Measurements from ENCODE around the gene BGLAP. TPM values are rescaled to one million over a fixed set of nuclear protein-coding genes. Genes with fewer than 3 reads are reported as not detected.
A peak's percentile ranks its signal among the peaks of the same experiment; 100 is the strongest.

Gene BGLAP
- total RNA-seq, 3 donors from 2014 or later (not counting 1 experiment from before 2014, with no cell fraction given) = 0.45 to 1.6 (median 1.1) TPM

GRCh38 chr1:156194300-156194652 is 47.7 kb upstream of the BGLAP start:
- Histone ChIP-seq H3K36me3 (ENCODE audit: control insufficient read depth, insufficient read depth, low read length) (peaks cover 8% of the 10 kb centered on the region), H3K4me1 (ENCODE audit: control insufficient read depth, insufficient read depth, low read length) (peaks cover 29% of the 10 kb centered on the region), H3K27me3 (ENCODE audit: control insufficient read depth, insufficient read depth, low read length) (no peaks in the 10 kb centered on the region), H3K27ac (ENCODE audit: low read length) (peak overlapping the region; percentile 78), H3K9me3 (ENCODE audit: control insufficient read depth, insufficient read depth, low read length) (no peaks in the 10 kb centered on the region), H3K4me3 (ENCODE audit: low read length) (peak overlapping the region; percentile 93)
- TF ChIP-seq, protein P1, sequence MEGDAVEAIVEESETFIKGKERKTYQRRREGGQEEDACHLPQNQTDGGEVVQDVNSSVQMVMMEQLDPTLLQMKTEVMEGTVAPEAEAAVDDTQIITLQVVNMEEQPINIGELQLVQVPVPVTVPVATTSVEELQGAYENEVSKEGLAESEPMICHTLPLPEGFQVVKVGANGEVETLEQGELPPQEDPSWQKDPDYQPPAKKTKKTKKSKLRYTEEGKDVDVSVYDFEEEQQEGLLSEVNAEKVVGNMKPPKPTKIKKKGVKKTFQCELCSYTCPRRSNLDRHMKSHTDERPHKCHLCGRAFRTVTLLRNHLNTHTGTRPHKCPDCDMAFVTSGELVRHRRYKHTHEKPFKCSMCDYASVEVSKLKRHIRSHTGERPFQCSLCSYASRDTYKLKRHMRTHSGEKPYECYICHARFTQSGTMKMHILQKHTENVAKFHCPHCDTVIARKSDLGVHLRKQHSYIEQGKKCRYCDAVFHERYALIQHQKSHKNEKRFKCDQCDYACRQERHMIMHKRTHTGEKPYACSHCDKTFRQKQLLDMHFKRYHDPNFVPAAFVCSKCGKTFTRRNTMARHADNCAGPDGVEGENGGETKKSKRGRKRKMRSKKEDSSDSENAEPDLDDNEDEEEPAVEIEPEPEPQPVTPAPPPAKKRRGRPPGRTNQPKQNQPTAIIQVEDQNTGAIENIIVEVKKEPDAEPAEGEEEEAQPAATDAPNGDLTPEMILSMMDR (IDR thresholded peaks at IDR 0.05) = no peak
- no peak for ATAC-seq
- intact Hi-C loops (cut with micrococcal nuclease) = loop anchor here (1.0 kb wide), 1 partner anchor 18 kb away; no protein-coding TSS in a partner anchor
- no peaks in the 10 kb centered on the region for H3K27me3 Mint-ChIP-seq (ENCODE audit: low read depth in 2 of 2)
- peak overlapping the region; percentile 94 to 97 for H3K27ac Mint-ChIP-seq
- no peaks in the 10 kb centered on the region for H3K9me3 Mint-ChIP-seq
- no peaks in the 10 kb centered on the region for H3K36me3 Mint-ChIP-seq
- WGBS (ENCODE audit: insufficient coverage) = 19% methylated on average over 14 of the region's 14 CpGs
- peaks cover 43 to 49% of the 10 kb centered on the region in 2 donors for H3K4me1 Mint-ChIP-seq
- no peak for DNase-seq
- peak overlapping the region; percentile 99 for H3K4me3 Mint-ChIP-seq

- no peaks in the 10 kb centered on the region for H3K9me3 Mint-ChIP-seq
- ATAC-seq (no peak), DNase-seq (no peak)
- no peak overlapping the region for H3K4me3 ChIP-seq (ENCODE audit: low read length)
- peaks cover 57 to 62% of the 10 kb centered on the region in 2 donors for H3K4me1 Mint-ChIP-seq
- TF ChIP-seq, protein P1 (IDR thresholded peaks at IDR 0.05) = no peak
- H3K9me3 ChIP-seq (ENCODE audit: control insufficient read depth, insufficient read depth, low read length) = no peaks in the 10 kb centered on the region
- peak overlapping the region in 1 of 2 donors; percentile 7 for H3K27ac Mint-ChIP-seq
- peaks cover 31% of the 10 kb centered on the region for H3K4me1 ChIP-seq (ENCODE audit: control insufficient read depth, insufficient read depth, low read length)
- H3K4me3 Mint-ChIP-seq = peak overlapping the region; percentile 99
- no peaks in the 10 kb centered on the region for H3K27me3 Mint-ChIP-seq (ENCODE audit: low read depth in 2 of 2)
- peaks cover 14% of the 10 kb centered on the region for H3K36me3 ChIP-seq (ENCODE audit: control insufficient read depth, insufficient read depth, low read length)
- H3K27me3 ChIP-seq (ENCODE audit: control insufficient read depth, insufficient read depth, low read length) = no peaks in the 10 kb centered on the region
- 91% methylated on average over 4 of the region's 4 CpGs for WGBS (ENCODE audit: insufficient coverage)
- no peaks in the 10 kb centered on the region for H3K36me3 Mint-ChIP-seq
- intact Hi-C loops (cut with micrococcal nuclease) = no loop called here
- H3K27ac ChIP-seq (ENCODE audit: low read length) = no peak overlapping the region
Observed at GRCh38 chr1:156195853-156196252, 46.1 kb upstream of the BGLAP start.

- TF ChIP-seq, protein P1 (IDR thresholded peaks at IDR 0.05) = no peak
- H3K4me1 Mint-ChIP-seq = peaks cover 57 to 62% of the 10 kb centered on the region in 2 donors
- no peaks in the 10 kb centered on the region for H3K9me3 ChIP-seq (ENCODE audit: control insufficient read depth, insufficient read depth, low read length)
- H3K4me3 Mint-ChIP-seq = no peak overlapping the region
- H3K36me3 ChIP-seq (ENCODE audit: control insufficient read depth, insufficient read depth, low read length) = peaks cover 19% of the 10 kb centered on the region
- intact Hi-C loops (cut with micrococcal nuclease) = no loop called here
- no peak overlapping the region for H3K27ac ChIP-seq (ENCODE audit: low read length)
- DNase-seq (no peak), ATAC-seq (no peak)
- peaks cover 31% of the 10 kb centered on the region for H3K4me1 ChIP-seq (ENCODE audit: control insufficient read depth, insufficient read depth, low read length)
- H3K27me3 Mint-ChIP-seq (ENCODE audit: low read depth in 2 of 2) = no peaks in the 10 kb centered on the region
- no peaks in the 10 kb centered on the region for H3K27me3 ChIP-seq (ENCODE audit: control insufficient read depth, insufficient read depth, low read length)
- no peak overlapping the region for H3K27ac Mint-ChIP-seq
- no peak overlapping the region for H3K4me3 ChIP-seq (ENCODE audit: low read length)
- 92% methylated on average over 2 of the region's 2 CpGs for WGBS (ENCODE audit: insufficient coverage)
- no peaks in the 10 kb centered on the region for H3K36me3 Mint-ChIP-seq
- no peaks in the 10 kb centered on the region for H3K9me3 Mint-ChIP-seq
Observed at GRCh38 chr1:156196445-156196844, 45.5 kb upstream of the BGLAP start.

- Mint-ChIP-seq H3K4me3 (no peak overlapping the region), H3K27me3 (ENCODE audit: low read depth in 2 of 2) (no peaks in the 10 kb centered on the region)
Observed at GRCh38 chr1:156198831-156199349, 43.1 kb upstream of the BGLAP start.

More at GRCh38 chr1:156198831-156199349, 43.1 kb upstream of the BGLAP start:
- intact Hi-C loops (cut with micrococcal nuclease) = no loop called here
- Mint-ChIP-seq H3K36me3 (no peaks in the 10 kb centered on the region), H3K9me3 (no peaks in the 10 kb centered on the region), H3K4me1 (peaks cover 45 to 48% of the 10 kb centered on the region in 2 donors), H3K27ac (peak overlapping the region; percentile 36 to 70)
- no peak for DNase-seq
- ATAC-seq = no peak
- TF ChIP-seq, protein P1 (IDR thresholded peaks at IDR 0.05) = no peak
- Histone ChIP-seq H3K27ac (ENCODE audit: low read length) (no peak overlapping the region), H3K4me1 (ENCODE audit: control insufficient read depth, insufficient read depth, low read length) (peaks cover 24% of the 10 kb centered on the region), H3K9me3 (ENCODE audit: control insufficient read depth, insufficient read depth, low read length) (no peaks in the 10 kb centered on the region), H3K4me3 (ENCODE audit: low read length) (no peak overlapping the region), H3K27me3 (ENCODE audit: control insufficient read depth, insufficient read depth, low read length) (no peaks in the 10 kb centered on the region), H3K36me3 (ENCODE audit: control insufficient read depth, insufficient read depth, low read length) (peaks cover 30% of the 10 kb centered on the region)
- WGBS (ENCODE audit: insufficient coverage) = 55% methylated on average over 4 of the region's 5 CpGs
